Duodenal mucosa (tissue), 2 donors: ENCODE measurements around the gene CDCP2.

ENCODE experiments used
- H3K27ac ChIP-seq: one replicate; pipeline ENCODE4 v1.7.0; 2013; ENCODE audit warnings: low read depth, low read length
- H3K27me3 ChIP-seq, 2 donors: one replicate each; pipeline ENCODE4 v1.7.0; 2013; ENCODE audit warnings: low read length in 2 of 2, control low read depth in 1 of 2; ENCODE audit not compliant: insufficient read depth in 2 of 2, control insufficient read depth in 1 of 2
- H3K36me3 ChIP-seq, 2 donors: one replicate each; pipeline ENCODE4 v1.7.0; 2013; ENCODE audit warnings: low read length in 2 of 2, control low read depth in 1 of 2; ENCODE audit not compliant: insufficient read depth in 2 of 2, control insufficient read depth in 1 of 2
- H3K4me1 ChIP-seq, 2 donors: one replicate each; pipeline ENCODE4 v1.7.0; 2013; ENCODE audit warnings: low read length in 2 of 2, control low read depth in 1 of 2; ENCODE audit not compliant: insufficient read depth in 2 of 2, control insufficient read depth in 1 of 2
- H3K4me3 ChIP-seq, 2 donors: one replicate each; pipeline ENCODE4 v1.7.0; 2013; ENCODE audit warnings: low read length in 2 of 2, low read depth in 1 of 2
- H3K9ac ChIP-seq, 2 donors: one replicate each; pipeline ENCODE4 v1.7.0; 2013; ENCODE audit warnings: low read length in 2 of 2, low read depth in 1 of 2
- H3K9me3 ChIP-seq, 2 donors: one replicate each; pipeline ENCODE4 v1.7.0; 2013; ENCODE audit warnings: low read length in 2 of 2, control low read depth in 1 of 2; ENCODE audit not compliant: control insufficient read depth in 1 of 2

CDCP2 gene

GRCh38 chr1:54157401-54157800, 4.6 kb upstream of the CDCP2 start:
- Histone ChIP-seq H3K9me3 (no peaks in the 10 kb centered on the region), H3K27ac (no peak overlapping the region), H3K36me3 (no peaks in the 10 kb centered on the region), H3K4me1 (peaks cover 14 to 29% of the 10 kb centered on the region in 2 donors), H3K4me3 (no peak overlapping the region), H3K27me3 (no peaks in the 10 kb centered on the region), H3K9ac (no peak overlapping the region)

DNA sequence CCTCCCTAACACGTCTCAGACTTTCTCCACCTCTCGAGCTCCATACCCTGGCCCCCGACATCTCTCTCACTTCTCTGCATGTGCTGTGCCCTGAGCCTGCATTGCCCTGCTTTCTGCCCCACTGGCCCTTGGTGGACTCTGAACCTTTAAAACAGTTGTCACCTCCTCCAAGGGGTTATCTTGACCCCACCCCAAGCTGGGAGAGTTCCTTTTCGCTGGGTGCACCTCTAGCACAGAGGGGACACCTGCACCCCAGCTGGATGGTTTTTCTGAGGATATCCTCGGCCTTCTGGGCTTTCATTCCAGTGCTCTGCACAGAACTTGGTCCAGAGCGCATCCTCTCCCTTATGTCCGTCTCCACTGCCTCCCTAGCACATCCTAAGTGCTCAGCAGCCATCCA, 4.2 kb upstream of the CDCP2 start:
- Histone ChIP-seq H3K9ac (no peak overlapping the region), H3K4me3 (no peak overlapping the region), H3K36me3 (no peaks in the 10 kb centered on the region), H3K27ac (no peak overlapping the region), H3K4me1 (peaks cover 14 to 29% of the 10 kb centered on the region in 2 donors), H3K27me3 (no peaks in the 10 kb centered on the region), H3K9me3 (no peaks in the 10 kb centered on the region)

DNA sequence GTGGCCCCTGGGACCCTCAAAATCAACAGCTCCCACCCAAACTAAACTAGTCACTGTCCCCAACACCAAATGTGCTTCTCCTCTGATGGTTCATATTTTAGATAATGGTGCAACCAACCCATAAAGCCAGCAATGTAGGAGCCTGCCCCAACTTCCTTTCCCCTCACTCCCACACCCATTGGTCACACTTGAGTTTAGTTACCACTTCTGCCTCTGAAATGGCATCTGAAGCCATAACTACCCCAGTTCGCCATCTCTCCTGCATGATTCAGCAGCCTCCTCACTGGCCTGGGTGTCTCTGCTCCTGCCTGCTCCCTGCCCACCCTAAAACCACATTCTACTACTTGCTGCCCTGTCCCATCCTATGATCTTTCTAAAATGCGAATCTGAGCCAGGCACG, 3.4 kb upstream of the CDCP2 start:
- no peaks in the 10 kb centered on the region for H3K27me3 ChIP-seq
- no peaks in the 10 kb centered on the region for H3K9me3 ChIP-seq
- H3K27ac ChIP-seq, result no peak overlapping the region
- no peak overlapping the region for H3K4me3 ChIP-seq
- no peaks in the 10 kb centered on the region for H3K36me3 ChIP-seq
- no peak overlapping the region for H3K9ac ChIP-seq
- peaks cover 8 to 23% of the 10 kb centered on the region in 2 donors for H3K4me1 ChIP-seq

GRCh38 chr1:54153535-54154439, 987 bp upstream of the CDCP2 start:
- no peaks in the 10 kb centered on the region for H3K36me3 ChIP-seq
- no peak overlapping the region for H3K27ac ChIP-seq
- H3K4me3 ChIP-seq, result no peak overlapping the region
- H3K9me3 ChIP-seq, result no peaks in the 10 kb centered on the region
- no peaks in the 10 kb centered on the region for H3K27me3 ChIP-seq
- H3K4me1 ChIP-seq, result peaks cover 8 to 22% of the 10 kb centered on the region in 2 donors
- H3K9ac ChIP-seq, result no peak overlapping the region

DNA sequence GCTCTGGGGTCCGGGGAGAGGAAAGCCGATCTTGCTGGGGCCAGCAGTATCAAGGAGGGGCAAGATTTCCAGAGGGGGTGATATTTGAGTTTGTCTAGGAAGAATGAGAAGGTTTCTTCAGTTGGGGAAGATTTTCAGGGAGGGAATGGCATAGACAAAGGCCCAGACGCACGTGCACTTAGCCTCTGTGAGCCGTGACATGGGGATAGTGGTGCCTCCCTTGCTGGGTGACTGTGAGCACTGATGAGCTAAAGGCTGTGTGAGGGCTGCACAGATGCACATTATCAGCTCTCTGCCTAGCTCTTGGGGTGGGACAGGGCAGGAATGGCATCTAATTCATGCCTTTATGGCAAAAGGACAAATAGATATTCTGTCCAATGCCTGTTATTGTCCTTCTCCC, 1.8 kb downstream of the CDCP2 start:
- H3K4me3 ChIP-seq, result no peak overlapping the region
- H3K36me3 ChIP-seq, result no peaks in the 10 kb centered on the region
- H3K4me1 ChIP-seq, result peaks cover 8 to 10% of the 10 kb centered on the region in 2 donors
- H3K27me3 ChIP-seq, result no peaks in the 10 kb centered on the region
- H3K9me3 ChIP-seq, result no peaks in the 10 kb centered on the region
- no peak overlapping the region for H3K9ac ChIP-seq
- H3K27ac ChIP-seq, result no peak overlapping the region

DNA sequence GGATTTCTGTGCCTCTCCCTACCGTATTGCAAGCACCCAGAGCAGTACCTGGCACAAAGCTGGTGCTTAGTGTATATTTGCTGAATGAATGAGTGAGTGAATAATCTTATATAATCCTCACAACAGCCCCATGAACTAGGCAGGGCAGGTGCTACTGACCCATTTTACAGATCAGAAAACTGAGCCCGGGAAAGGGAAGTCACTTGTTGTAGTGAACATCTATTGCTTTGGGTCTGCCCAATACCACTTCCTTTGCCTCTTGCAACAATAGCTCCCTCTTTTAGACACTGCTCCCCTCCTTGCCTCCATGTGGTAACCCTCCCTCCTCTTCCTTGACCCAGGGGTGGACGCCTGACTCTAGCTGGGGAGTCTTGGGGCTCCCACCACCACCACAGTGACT, 3.1 kb downstream of the CDCP2 start:
- Histone ChIP-seq H3K4me3 (no peak overlapping the region), H3K9me3 (no peaks in the 10 kb centered on the region), H3K36me3 (no peaks in the 10 kb centered on the region), H3K27ac (no peak overlapping the region), H3K27me3 (no peaks in the 10 kb centered on the region), H3K4me1 (peaks cover 8 to 10% of the 10 kb centered on the region in 2 donors), H3K9ac (no peak overlapping the region)

GRCh38 chr1:54144366-54144765, 8.4 kb downstream of the CDCP2 start:
- no peak overlapping the region for H3K4me3 ChIP-seq
- no peaks in the 10 kb centered on the region for H3K9me3 ChIP-seq
- no peaks in the 10 kb centered on the region for H3K36me3 ChIP-seq
- H3K9ac ChIP-seq, result no peak overlapping the region
- H3K27me3 ChIP-seq, result no peaks in the 10 kb centered on the region
- no peak overlapping the region for H3K27ac ChIP-seq
- no peaks in the 10 kb centered on the region for H3K4me1 ChIP-seq

DNA sequence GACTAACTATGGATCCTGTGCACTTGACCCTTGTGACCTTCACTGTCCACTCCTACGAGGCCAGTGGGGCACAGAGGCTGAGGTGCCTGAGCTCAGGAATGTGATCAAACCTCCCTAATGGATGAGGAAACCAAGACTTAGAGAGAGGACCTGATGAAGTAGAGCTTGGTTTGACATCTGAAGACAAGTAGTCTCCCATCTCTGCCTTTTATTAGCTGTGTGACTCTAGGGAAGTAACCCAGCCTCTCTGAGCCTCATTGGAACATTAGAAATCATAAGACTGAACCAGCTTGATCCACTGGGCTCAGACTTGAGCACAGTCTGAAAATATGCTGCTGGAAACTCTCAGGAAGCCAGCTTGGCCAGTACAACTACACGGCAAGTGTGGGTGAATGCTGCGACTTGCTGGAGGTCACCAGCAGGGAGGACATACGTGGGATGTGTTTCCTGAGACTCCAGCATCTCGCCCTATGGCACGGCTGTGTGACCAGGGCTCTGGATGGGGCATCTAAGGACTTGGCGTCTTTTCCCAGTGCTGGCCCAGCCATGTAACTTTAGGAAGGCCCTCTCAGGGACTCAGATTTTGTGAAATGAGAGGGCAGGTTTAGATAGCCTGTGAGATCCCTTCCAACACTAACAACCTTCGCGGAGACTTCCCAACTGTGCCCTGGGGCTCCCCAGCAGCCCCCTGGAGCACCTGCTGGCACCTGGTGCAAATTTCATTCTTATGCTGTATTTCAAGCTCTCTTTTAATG, 10.5 kb downstream of the CDCP2 start:
- H3K9me3 ChIP-seq, result no peaks in the 10 kb centered on the region
- no peaks in the 10 kb centered on the region for H3K27me3 ChIP-seq
- H3K4me3 ChIP-seq, result no peak overlapping the region
- no peaks in the 10 kb centered on the region for H3K4me1 ChIP-seq
- H3K36me3 ChIP-seq, result no peaks in the 10 kb centered on the region
- no peak overlapping the region for H3K9ac ChIP-seq
- H3K27ac ChIP-seq, result no peak overlapping the region

DNA sequence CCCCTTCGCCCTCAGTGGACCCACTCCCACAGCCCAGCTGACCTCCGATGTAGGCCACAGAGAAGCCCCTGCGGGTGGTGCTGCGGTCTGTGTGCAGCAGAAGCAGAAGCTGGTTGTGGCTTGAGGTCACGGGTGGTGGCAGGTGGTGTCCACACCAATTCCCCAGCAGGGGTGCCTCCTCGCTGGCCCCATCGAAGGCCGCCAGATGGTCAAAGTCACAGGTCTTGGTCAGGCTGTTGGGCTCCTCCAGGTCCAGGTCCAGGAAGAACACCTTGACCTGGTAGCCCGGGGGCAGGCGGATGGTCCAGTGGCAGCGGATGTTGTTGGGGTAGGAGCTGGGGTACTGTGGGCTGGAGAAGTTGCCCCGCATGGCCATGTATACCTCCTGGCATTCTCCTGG, 13.1 kb downstream of the CDCP2 start:
- Histone ChIP-seq H3K27ac (no peak overlapping the region), H3K4me1 (no peaks in the 10 kb centered on the region), H3K9me3 (no peaks in the 10 kb centered on the region)

GRCh38 chr1:54138994-54139393, 13.8 kb downstream of the CDCP2 start:
- Histone ChIP-seq H3K27ac (no peak overlapping the region), H3K9me3 (no peaks in the 10 kb centered on the region), H3K36me3 (no peaks in the 10 kb centered on the region), H3K27me3 (no peaks in the 10 kb centered on the region), H3K4me3 (no peak overlapping the region), H3K9ac (no peak overlapping the region), H3K4me1 (no peaks in the 10 kb centered on the region)

More for the DNA sequence above, 13.1 kb downstream of the CDCP2 start:
- H3K36me3 ChIP-seq, result no peaks in the 10 kb centered on the region
- H3K27me3 ChIP-seq, result no peaks in the 10 kb centered on the region
- no peak overlapping the region for H3K9ac ChIP-seq
- H3K4me3 ChIP-seq, result no peak overlapping the region
